Kidney (tissue), 14 donors: ENCODE data around the gene ENAH. TPM values are rescaled to one million over a fixed set of nuclear protein-coding genes. Genes with fewer than 3 reads are reported as not detected.

ENCODE experiments used
- DNase-seq, 5 donors: peaks; one replicate each; pipeline ENCODE4 v3.0.0-alpha.2; 2013 to 2020
- FAIRE-seq: peaks from 2 replicates; lab custom pipeline; 2012; peaks lifted over from hg19 to GRCh38; lab: Jason Lieb, UNC
- H3K27ac ChIP-seq, 2 donors: one replicate each; pipeline ENCODE4 v1.7.0; 2013; ENCODE audit warnings: low read depth in 2 of 2, low read length in 2 of 2, inconsistent platforms in 1 of 2
- H3K27me3 ChIP-seq: one replicate; pipeline ENCODE4 v1.7.1; 2013; ENCODE audit warnings: low read length, inconsistent platforms; ENCODE audit not compliant: control insufficient read depth, insufficient read depth
- H3K36me3 ChIP-seq, 3 donors: one replicate each; pipeline versions ENCODE4 v1.7.0 to v1.7.1; 2013; ENCODE audit warnings: low read length in 3 of 3, control low read depth in 1 of 3, inconsistent platforms in 1 of 3; ENCODE audit not compliant: insufficient read depth in 3 of 3, control insufficient read depth in 2 of 3
- H3K4me1 ChIP-seq, 3 donors: one replicate each; pipeline versions ENCODE4 v1.7.0 to v1.7.1; 2013; ENCODE audit warnings: low read length in 3 of 3, inconsistent platforms in 1 of 3, low read depth in 1 of 3; ENCODE audit not compliant: control insufficient read depth in 2 of 3, insufficient read depth in 2 of 3
- H3K4me3 ChIP-seq, 3 donors: one replicate each; pipeline versions ENCODE4 v1.7.0 to v1.8.1; 2013; ENCODE audit warnings: low read length in 3 of 3, control low read depth in 1 of 3, inconsistent platforms in 1 of 3
- H3K9ac ChIP-seq, 3 donors: one replicate each; pipeline versions ENCODE4 v1.7.0 to v1.7.1; 2013; ENCODE audit warnings: low read length in 3 of 3, control low read depth in 1 of 3, inconsistent platforms in 1 of 3
- H3K9me3 ChIP-seq, 3 donors: one replicate each; pipeline versions ENCODE4 v1.7.0 to v1.7.1; 2013; ENCODE audit warnings: low read length in 3 of 3, control low read depth in 1 of 3, inconsistent platforms in 1 of 3; ENCODE audit not compliant: control insufficient read depth in 2 of 3, insufficient read depth in 1 of 3
- CTCF ChIP-seq: IDR thresholded peaks from 3 replicates; pipeline ENCODE4 v1.5.1; 2012; ENCODE audit warnings: mild to moderate bottlenecking, moderate library complexity, borderline replicate concordance; ENCODE audit not compliant: insufficient read depth; ENCODE audit errors: extremely low read depth
- intact Hi-C: fragments of 100-400 bp; cut with DNase I; formaldehyde crosslinking; loops from one replicate; pipeline ENCODE4 v1.11.1; 2022
- polyA plus RNA-seq: library from polyadenylated mRNA; stranded (reverse); fragments of 350-450 nt; fragmentation: Illumina TruSeq; extraction: RNeasy Lipid Tissue Mini Kit (QIAGEN cat#74804); gene quantifications from one replicate; pipeline ENCODE4 v1.2.3, GENCODE V29; 2014; ENCODE audit warnings: low read depth, low replicate concordance; ENCODE audit not compliant: insufficient read depth
- total RNA-seq: library from RNA; stranded (reverse); fragmentation: NEBNext Ultra II Directional; extraction: Animal tissue kit (Norgen Biotek cat#: 25700); gene quantifications from one replicate; pipeline ENCODE4 v1.2.1, GENCODE V29; 2021
- donor health status: control.
- donor health status: control.
- donor health status: control.
- donor health status: control.
- donor health status: control.
- donor health status: DM: yes; HTN: yes; CAD: no.
- donor health status: Normal renal cell carcinoma (clear cell type).

Gene ENAH
- total and polyA plus RNA-seq, 2 donors from 2014 or later, result 6.2 to 42.3 TPM

GRCh38 chr1:225655509-225656258, 2.8 kb upstream of the ENAH start:
- H3K27me3 ChIP-seq, result no peaks in the 10 kb centered on the region
- H3K4me1 ChIP-seq, result peaks cover 0 to 4% (median 3%) of the 10 kb centered on the region in 3 donors
- H3K27ac ChIP-seq, result no peak overlapping the region
- intact Hi-C loops, result no loop called here
- DNase-seq (peak in 1 of 5 donors; percentile 39), FAIRE-seq (no peak)
- H3K9ac ChIP-seq, result no peak overlapping the region
- no peaks in the 10 kb centered on the region for H3K9me3 ChIP-seq
- H3K4me3 ChIP-seq, result no peak overlapping the region
- no peaks in the 10 kb centered on the region for H3K36me3 ChIP-seq
- TF ChIP-seq CTCF, result no peak

GRCh38 chr1:225654688-225655508, 2.0 kb upstream of the ENAH start:
- Histone ChIP-seq H3K27me3 (no peaks in the 10 kb centered on the region), H3K4me3 (no peak overlapping the region), H3K9me3 (no peaks in the 10 kb centered on the region), H3K27ac (peak overlapping the region; percentile 37 to 39), H3K9ac (no peak overlapping the region), H3K4me1 (peaks cover 0 to 4% (median 3%) of the 10 kb centered on the region in 3 donors), H3K36me3 (no peaks in the 10 kb centered on the region)
- FAIRE-seq (no peak), DNase-seq (no peak)
- intact Hi-C loops, result no loop called here
- no peak for TF ChIP-seq CTCF

GRCh38 chr1:225654277-225654597, 1.3 kb upstream of the ENAH start:
- FAIRE-seq, result no peak
- intact Hi-C loops, result no loop called here
- H3K4me1 ChIP-seq, result peaks cover 0 to 4% (median 3%) of the 10 kb centered on the region in 3 donors
- H3K4me3 ChIP-seq, result peak overlapping the region in 2 of 3 donors; percentile 84 to 86
- no peak for TF ChIP-seq CTCF
- no peaks in the 10 kb centered on the region for H3K27me3 ChIP-seq
- H3K9me3 ChIP-seq, result no peaks in the 10 kb centered on the region
- no peaks in the 10 kb centered on the region for H3K36me3 ChIP-seq
- peak overlapping the region in 1 of 3 donors; percentile 91 for H3K9ac ChIP-seq
- no peak for DNase-seq
- peak overlapping the region; percentile 23 to 92 for H3K27ac ChIP-seq
